ENCODE results near the gene PACS2.

Gene PACS2

DNA sequence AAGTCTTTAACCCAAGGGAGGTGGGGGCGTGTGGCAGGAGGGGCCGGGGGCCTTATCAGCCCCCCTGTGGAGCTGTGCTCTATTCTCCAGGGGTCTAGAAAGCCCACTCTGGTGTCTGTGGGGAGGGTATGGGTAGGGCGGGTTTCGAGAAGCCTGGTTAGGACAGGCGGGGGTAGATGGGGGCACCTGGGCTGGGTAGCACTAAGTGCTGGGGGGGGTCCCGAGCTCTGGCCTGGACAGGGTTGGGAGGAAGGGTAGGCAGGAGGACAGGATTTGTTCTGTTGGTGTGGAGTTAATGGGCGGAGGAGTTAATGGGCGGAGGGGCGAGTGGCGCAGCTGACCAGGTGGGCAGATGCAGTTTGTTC is 2.0 kb downstream of the PACS2 start:
- TF ChIP-seq, protein P1, sequence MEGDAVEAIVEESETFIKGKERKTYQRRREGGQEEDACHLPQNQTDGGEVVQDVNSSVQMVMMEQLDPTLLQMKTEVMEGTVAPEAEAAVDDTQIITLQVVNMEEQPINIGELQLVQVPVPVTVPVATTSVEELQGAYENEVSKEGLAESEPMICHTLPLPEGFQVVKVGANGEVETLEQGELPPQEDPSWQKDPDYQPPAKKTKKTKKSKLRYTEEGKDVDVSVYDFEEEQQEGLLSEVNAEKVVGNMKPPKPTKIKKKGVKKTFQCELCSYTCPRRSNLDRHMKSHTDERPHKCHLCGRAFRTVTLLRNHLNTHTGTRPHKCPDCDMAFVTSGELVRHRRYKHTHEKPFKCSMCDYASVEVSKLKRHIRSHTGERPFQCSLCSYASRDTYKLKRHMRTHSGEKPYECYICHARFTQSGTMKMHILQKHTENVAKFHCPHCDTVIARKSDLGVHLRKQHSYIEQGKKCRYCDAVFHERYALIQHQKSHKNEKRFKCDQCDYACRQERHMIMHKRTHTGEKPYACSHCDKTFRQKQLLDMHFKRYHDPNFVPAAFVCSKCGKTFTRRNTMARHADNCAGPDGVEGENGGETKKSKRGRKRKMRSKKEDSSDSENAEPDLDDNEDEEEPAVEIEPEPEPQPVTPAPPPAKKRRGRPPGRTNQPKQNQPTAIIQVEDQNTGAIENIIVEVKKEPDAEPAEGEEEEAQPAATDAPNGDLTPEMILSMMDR (conservative IDR thresholded peaks at IDR 0.05; ENCODE audit: low read depth, low read length), result no peak
- no peak for DNase-seq (ENCODE audit: low read depth)
- no peak overlapping the region for H3K4me3 ChIP-seq (ENCODE audit: low read length)

DNA sequence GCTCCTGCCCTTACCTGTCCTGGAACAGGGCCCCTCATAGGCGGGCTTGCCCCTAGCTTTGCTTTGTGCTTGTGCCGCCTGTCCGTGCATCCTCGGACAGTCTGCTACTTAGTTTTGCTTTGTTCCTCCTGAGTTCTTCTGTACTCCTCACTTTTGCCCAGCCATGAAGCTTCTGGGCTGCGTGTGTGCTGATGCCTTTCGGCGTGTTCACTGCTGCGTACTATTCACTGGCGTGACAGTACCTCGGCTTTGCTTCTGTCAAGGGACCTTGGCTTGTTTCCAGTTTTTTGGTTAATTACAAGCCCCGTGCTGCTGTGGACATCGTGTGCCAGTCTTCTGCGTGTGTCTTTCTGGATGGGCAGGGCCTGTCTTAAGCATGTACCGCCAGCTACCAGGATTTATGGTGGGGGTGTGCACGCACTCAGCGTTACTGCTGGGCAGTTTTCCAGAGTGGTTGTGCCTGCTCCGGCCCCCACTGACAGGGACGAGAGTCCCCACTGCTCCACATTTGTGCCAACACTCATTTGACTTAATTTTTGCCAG is 2.5 kb downstream of the PACS2 start:
- DNase-seq (ENCODE audit: low read depth), result no peak
- no peak overlapping the region for H3K4me3 ChIP-seq (ENCODE audit: low read length)
- TF ChIP-seq, protein P1 (conservative IDR thresholded peaks at IDR 0.05; ENCODE audit: low read depth, low read length), result no peak

DNA sequence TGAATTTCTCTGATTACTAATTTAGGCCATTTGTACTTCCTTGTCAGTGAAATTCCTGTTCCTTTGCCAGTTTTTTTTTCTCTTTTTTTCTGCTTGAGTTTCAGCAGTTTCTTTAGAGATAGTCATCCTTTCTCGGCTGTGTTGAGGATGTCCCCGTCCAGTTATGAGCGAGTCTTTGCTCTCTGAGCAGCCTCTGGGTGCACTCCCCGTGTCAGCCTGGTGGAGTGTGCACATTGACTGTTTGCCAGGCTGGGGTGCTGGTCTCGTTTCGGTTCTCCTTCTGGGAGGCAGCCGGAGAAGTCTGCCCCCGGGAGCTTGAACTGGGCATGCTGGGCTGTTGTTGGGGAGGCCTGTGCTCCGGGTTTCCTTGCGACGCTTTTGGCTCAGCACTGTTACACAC is 3.0 kb downstream of the PACS2 start:
- DNase-seq (ENCODE audit: low read depth), result no peak
- TF ChIP-seq, protein P1 (conservative IDR thresholded peaks at IDR 0.05; ENCODE audit: low read depth, low read length), result no peak

DNA sequence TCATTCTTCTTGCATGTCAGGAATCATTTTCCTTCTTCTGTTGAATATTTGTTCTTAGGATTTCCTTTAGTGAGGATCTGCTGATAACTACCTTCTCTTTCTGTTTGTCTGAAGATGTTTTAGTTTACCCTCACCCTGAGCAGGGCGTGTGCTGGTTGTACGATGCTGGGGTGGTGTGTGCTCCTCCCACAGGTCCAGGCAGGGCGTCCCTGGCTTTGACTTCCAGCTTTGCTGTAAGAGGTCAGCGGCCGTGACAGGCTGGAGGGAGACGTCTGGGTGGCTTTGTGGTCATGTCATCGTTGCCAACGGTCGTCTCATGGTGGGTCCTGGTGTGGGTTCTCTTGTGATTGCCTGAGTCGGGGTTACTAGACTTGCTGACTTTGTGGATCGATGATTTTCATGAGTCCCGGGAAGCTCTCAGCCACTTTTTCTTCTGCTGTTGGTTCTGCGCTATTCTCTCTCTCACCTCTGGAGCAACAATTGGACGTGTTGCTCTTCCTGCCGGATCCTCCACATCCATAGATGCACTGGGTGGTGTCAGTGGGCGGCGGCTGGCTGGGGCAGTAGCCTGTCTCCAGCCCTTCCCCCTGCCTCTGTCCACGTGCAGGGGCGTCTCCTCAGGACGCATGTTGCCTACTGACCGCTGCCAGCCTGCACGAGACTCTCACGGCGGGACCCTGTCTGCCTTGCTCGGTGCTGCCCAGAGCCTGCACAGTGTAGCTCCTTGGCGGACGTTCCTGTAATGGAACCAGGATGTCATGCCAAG is 8.4 kb downstream of the PACS2 start:
- no peak overlapping the region for H3K4me3 ChIP-seq (ENCODE audit: low read length)
- TF ChIP-seq, protein P1 (conservative IDR thresholded peaks at IDR 0.05; ENCODE audit: low read depth, low read length), result no peak
- DNase-seq (ENCODE audit: low read depth), result no peak

More for the DNA sequence above, 3.0 kb downstream of the PACS2 start:
- no peak overlapping the region for H3K4me3 ChIP-seq (ENCODE audit: low read length)

DNA sequence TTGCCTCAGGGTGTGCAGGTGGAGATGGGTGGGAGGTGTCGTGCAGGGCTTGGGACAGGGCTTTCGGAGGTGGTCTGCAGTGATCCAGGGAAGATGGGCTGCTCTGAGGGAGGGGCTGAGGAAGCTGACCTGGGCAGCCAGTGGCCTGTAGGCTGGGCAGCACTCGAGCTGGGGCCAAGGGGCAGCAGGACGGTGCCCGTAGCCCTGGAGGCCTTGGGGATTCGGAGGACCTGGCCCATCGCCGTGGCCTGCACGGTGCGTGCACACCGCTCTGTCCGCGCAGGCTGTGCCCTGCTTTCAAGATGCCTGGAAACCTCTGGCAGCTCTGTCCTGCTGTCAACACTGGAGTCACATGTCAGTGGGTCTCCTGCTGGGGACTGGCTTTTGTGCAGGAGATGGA is 9.1 kb downstream of the PACS2 start:
- TF ChIP-seq, protein P1 (conservative IDR thresholded peaks at IDR 0.05; ENCODE audit: low read depth, low read length), result no peak
- no peak for DNase-seq (ENCODE audit: low read depth)
- H3K4me3 ChIP-seq (ENCODE audit: low read length), result no peak overlapping the region

DNA sequence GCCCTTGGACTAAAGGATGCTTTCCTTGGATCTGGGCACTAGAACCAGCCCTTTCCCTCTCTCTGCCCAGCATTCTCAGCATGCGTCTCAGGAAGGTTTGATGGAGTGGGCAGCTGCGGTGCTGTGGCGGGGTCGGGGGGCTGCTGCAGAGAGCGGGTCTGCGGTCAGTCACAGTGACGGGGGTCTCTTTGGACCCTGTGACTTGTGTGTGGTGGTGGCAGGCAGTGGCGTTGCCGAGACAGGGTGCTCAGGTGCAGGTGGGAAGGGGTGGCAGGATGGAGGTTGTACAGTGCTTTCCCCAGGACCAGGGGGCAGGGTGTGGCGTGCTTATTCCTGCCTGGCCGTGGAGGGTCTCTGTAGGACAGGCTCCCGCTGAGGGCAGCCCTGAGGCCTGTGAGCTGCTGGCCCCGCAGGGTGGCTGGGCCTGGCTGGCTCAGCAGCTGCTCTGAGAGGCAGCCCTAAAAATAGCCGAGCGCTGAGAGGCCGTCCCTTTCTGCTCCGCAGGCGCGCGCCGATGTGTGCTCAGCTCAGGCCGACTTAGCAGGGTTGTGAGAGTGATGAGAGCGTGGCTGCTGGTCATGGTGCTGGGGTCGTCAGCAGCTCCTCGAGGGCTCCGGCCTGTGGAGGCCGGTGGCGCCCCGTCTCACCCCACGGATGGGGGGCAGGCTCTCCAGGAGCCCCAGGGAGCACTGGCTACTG is 9.7 kb downstream of the PACS2 start:
- TF ChIP-seq, protein P1 (conservative IDR thresholded peaks at IDR 0.05; ENCODE audit: low read depth, low read length), result no peak
- H3K4me3 ChIP-seq (ENCODE audit: low read length), result no peak overlapping the region
- DNase-seq (ENCODE audit: low read depth), result no peak

All from retinal pigment epithelial cell (primary cell).